Measurements from ENCODE around the gene BRCA1. TPM values are rescaled to one million over a fixed set of nuclear protein-coding genes. Genes with fewer than 3 reads are reported as not detected.
A peak's percentile ranks its signal among the peaks of the same experiment; 100 is the strongest.

The BRCA1 gene
- total RNA-seq, 2 experiments from 2014 or later, result 1.2 to 1.3 TPM

- H3K27ac Mint-ChIP-seq, result no peak overlapping the region
- H3K9me3 Mint-ChIP-seq, result no peaks in the 10 kb centered on the region
- no peaks in the 10 kb centered on the region for H3K27me3 Mint-ChIP-seq
- no peaks in the 10 kb centered on the region for H3K4me1 ChIP-seq (ENCODE audit: insufficient read depth, low read length)
- H3K27ac ChIP-seq (ENCODE audit: low read depth in 1 of 2, low read length in 2 of 2), result no peak overlapping the region
- no peaks in the 10 kb centered on the region for H3K36me3 Mint-ChIP-seq (ENCODE audit: low read depth)
- TF ChIP-seq CTCF (IDR thresholded peaks at IDR 0.05), result no peak
- POLR2A ChIA-PET, result no interaction called here
- H3K4me1 Mint-ChIP-seq (ENCODE audit: low read depth), result no peaks in the 10 kb centered on the region
- DNase-seq (no peak), ATAC-seq (ENCODE audit: poor library complexity) (no peak)
- H3K9me3 ChIP-seq (ENCODE audit: control insufficient read depth in 1 of 2, insufficient read depth in 1 of 2, low read length in 2 of 2), result no peaks in the 10 kb centered on the region
- H3K27me3 ChIP-seq (ENCODE audit: control insufficient read depth in 1 of 2, insufficient read depth in 2 of 2, low read length in 2 of 2), result no peaks in the 10 kb centered on the region
- no peaks in the 10 kb centered on the region for H3K36me3 ChIP-seq (ENCODE audit: insufficient read depth, low read length)
- intact Hi-C loops (cut with DNase I, micrococcal nuclease), result no loop called here
- no peak overlapping the region for H3K4me3 Mint-ChIP-seq
- CTCF ChIA-PET, result no interaction called here
- no peak overlapping the region for H3K4me3 ChIP-seq (ENCODE audit: low read length)
Measured at GRCh38 chr17:43090022-43090421, 35.1 kb downstream of the BRCA1 start.

GRCh38 chr17:43085474-43085873, 39.7 kb downstream of the BRCA1 start:
- no peaks in the 10 kb centered on the region for H3K4me1 Mint-ChIP-seq (ENCODE audit: low read depth)
- Histone ChIP-seq H3K27ac (ENCODE audit: low read depth in 1 of 2, low read length in 2 of 2) (no peak overlapping the region), H3K4me3 (ENCODE audit: low read length) (no peak overlapping the region), H3K4me1 (ENCODE audit: insufficient read depth, low read length) (no peaks in the 10 kb centered on the region), H3K27me3 (ENCODE audit: control insufficient read depth in 1 of 2, insufficient read depth in 2 of 2, low read length in 2 of 2) (no peaks in the 10 kb centered on the region), H3K36me3 (ENCODE audit: insufficient read depth, low read length) (no peaks in the 10 kb centered on the region), H3K9me3 (ENCODE audit: control insufficient read depth in 1 of 2, insufficient read depth in 1 of 2, low read length in 2 of 2) (no peaks in the 10 kb centered on the region)
- no peak overlapping the region for H3K4me3 Mint-ChIP-seq
- no peaks in the 10 kb centered on the region for H3K27me3 Mint-ChIP-seq
- no peak for TF ChIP-seq CTCF (IDR thresholded peaks at IDR 0.05)
- intact Hi-C loops (cut with DNase I, micrococcal nuclease), result no loop called here
- no peaks in the 10 kb centered on the region for H3K36me3 Mint-ChIP-seq (ENCODE audit: low read depth)
- peak in 1 of 14 experiments; percentile 1 for DNase-seq
- H3K9me3 Mint-ChIP-seq, result no peaks in the 10 kb centered on the region
- no peak overlapping the region for H3K27ac Mint-ChIP-seq
- CTCF ChIA-PET, result no interaction called here
- POLR2A ChIA-PET, result no interaction called here
- no peak for ATAC-seq (ENCODE audit: poor library complexity)

- Mint-ChIP-seq H3K27ac (no peak overlapping the region), H3K9me3 (no peaks in the 10 kb centered on the region)
- POLR2A ChIA-PET, result no interaction called here
Measured at GRCh38 chr17:43079641-43080302, 45.4 kb downstream of the BRCA1 start.

More at GRCh38 chr17:43079641-43080302, 45.4 kb downstream of the BRCA1 start:
- Mint-ChIP-seq H3K4me1 (ENCODE audit: low read depth) (no peaks in the 10 kb centered on the region), H3K36me3 (ENCODE audit: low read depth) (no peaks in the 10 kb centered on the region), H3K4me3 (no peak overlapping the region), H3K27me3 (no peaks in the 10 kb centered on the region)
- TF ChIP-seq CTCF (IDR thresholded peaks at IDR 0.05), result no peak
- Histone ChIP-seq H3K36me3 (ENCODE audit: insufficient read depth, low read length) (no peaks in the 10 kb centered on the region), H3K4me3 (ENCODE audit: low read length) (no peak overlapping the region), H3K9me3 (ENCODE audit: control insufficient read depth in 1 of 2, insufficient read depth in 1 of 2, low read length in 2 of 2) (no peaks in the 10 kb centered on the region), H3K27ac (ENCODE audit: low read depth in 1 of 2, low read length in 2 of 2) (no peak overlapping the region), H3K27me3 (ENCODE audit: control insufficient read depth in 1 of 2, insufficient read depth in 2 of 2, low read length in 2 of 2) (no peaks in the 10 kb centered on the region), H3K4me1 (ENCODE audit: insufficient read depth, low read length) (no peaks in the 10 kb centered on the region)
- DNase-seq, result no peak
- no peak for ATAC-seq (ENCODE audit: poor library complexity)
- CTCF ChIA-PET, result no interaction called here
- intact Hi-C loops (cut with DNase I, micrococcal nuclease), result no loop called here

Data from CD4-positive, alpha-beta T cell (primary cell).